NCI-H128 (cell line): Measurements from ENCODE around the gene SLC25A17.
"Not testable (repeated sequence)": the region's sequence is repeated elsewhere in the genome, so short reads cannot be mapped to it uniquely, and the experiment has no call there.

Experiments used
- DNase-seq: peaks from one replicate; lab custom pipeline; 2025; ENCODE audit not compliant: unreplicated experiment; lab: John Stamatoyannopoulos, UW

SLC25A17 gene

GRCh38 chr22:40818747-40819598, at the start of gene SLC25A17:
Gene SLC25A17 (minus strand): TSS chr22:40819346. CDS start chr22:40819248, 98 bp downstream.
- DNase-seq: peak; percentile 49

GRCh38 chr22:40868379-40868778, 49.2 kb upstream of the SLC25A17 start:
- not testable (repeated sequence) for DNase-seq

GRCh38 chr22:40867109-40867508, 48.0 kb upstream of the SLC25A17 start:
- DNase-seq: no peak

DNA sequence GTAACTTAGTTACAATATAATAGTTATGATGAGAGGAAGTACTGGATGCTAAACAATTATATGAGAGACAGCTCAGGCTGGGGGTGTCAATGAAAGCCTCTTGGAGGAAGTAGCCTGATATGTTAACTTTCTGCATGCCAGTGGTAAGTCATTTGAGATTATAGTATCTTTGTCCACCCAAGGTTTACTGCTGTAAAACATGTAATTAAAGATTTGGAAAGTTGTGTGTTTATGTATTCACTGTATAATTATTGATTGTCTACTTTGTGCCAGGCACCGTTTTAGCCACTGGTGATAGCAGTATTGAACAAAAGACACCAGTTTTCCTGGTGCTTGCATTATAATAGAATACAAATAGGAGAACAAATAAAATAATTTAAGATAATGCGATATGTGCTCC, 43.4 kb upstream of the SLC25A17 start:
- DNase-seq: no peak

GRCh38 chr22:40862013-40862412, 42.9 kb upstream of the SLC25A17 start, which contains the start of gene DNAJB7:
Gene DNAJB7 (minus strand): TSS chr22:40862113. CDS start chr22:40861994, 119 bp downstream.
- no peak for DNase-seq

DNA sequence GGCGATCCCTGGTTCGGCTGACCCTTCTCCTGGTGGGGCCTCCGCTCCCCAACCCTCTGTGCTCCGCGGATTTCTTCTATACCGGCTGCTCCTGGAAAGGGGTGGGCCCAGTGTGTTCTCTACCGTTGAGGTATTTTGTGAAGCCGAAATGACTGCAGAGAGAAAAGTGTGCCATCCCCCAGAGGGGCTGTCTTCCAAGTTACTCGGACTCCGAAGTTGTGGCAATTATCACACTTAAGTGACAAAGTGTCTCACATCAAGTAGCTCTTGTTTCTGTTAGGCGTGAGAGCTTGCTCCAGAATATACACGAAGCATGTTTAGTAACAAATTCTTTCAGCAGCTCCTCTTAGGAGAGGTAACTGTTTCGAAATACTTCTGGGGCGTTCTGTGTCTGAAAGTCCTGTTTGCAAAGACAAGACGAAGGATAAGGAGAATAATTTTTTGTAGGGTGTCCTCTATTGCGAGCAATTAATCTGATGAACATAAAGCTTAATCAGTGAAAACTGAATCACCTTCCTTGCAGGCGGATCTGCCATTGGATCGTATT, 38.2 kb upstream of the SLC25A17 start:
- DNase-seq: no peak

DNA sequence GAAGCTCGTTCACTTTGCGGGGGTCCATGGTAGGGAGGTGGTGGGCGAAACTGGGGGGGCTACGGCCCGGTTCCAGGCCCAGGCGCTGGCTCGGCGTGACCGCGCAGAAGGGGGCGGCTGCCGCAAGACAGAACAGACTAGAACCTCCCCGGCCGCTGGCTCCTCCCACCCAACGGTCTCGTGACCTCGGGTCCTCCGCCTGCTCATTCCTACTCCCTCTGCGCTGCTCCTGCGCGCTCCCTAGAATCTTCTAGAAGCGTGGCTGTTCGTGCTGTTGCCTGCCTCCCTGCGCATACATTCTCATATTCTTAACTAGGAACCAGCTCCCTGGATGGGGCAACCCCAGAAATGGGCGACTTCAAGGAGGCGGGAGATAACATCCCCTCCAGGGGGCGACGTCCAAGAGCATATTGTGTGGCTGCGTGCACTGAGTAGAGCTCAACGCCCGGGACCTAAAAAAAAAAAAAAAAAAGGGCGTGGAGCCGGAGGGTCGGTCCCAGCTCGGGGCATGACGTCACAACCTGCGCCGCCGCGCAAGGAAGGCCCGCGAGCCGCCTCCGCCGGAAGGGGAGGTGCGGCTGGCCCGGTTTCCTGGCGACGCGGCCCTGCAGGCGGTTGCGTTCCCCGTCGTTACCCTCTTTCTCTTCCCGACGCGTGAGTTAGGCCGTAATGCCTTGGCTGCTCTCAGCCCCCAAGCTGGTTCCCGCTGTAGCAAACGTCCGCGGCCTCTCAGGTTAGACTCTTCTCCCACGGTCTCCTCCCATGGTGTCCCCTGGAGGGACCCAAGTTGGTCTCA, 37.6 kb upstream of the SLC25A17 start, which contains the start of the genes ST13 and XPNPEP3:
ST13 (minus strand) TSS at position 127 of the 796 bp plus-strand sequence; CDS start at position 28, 99 bp downstream.
XPNPEP3 (plus strand) TSS at position 636 of the 796 bp plus-strand sequence; CDS start at position 670, 34 bp downstream.
- peak; percentile 83 for DNase-seq

DNA sequence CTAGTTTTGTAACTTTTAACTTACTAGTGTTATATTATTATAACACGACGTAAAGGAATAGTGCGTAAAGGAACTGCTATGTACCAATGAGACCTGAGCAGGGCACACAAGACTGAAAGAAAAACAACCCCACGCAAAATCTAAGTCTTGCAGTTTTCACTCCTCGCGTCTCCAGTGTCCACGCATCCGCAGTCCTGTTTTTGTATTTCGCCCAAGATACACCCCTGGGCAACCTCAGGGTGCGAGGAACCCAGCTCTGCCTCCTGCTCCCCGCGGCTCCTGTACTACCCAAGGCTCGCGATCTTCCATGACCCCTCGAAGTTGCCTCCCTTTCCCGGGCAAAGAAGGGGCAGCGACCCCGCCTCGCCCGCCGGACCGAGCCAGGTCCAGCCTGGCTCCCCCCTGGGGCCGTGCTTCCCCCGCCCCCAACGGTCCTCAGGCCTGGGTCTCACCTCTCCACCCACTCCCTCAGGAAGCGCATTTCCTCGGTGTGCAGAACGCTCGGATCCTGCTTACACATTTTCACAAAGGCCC, 36.9 kb upstream of the SLC25A17 start:
- DNase-seq: no peak

DNA sequence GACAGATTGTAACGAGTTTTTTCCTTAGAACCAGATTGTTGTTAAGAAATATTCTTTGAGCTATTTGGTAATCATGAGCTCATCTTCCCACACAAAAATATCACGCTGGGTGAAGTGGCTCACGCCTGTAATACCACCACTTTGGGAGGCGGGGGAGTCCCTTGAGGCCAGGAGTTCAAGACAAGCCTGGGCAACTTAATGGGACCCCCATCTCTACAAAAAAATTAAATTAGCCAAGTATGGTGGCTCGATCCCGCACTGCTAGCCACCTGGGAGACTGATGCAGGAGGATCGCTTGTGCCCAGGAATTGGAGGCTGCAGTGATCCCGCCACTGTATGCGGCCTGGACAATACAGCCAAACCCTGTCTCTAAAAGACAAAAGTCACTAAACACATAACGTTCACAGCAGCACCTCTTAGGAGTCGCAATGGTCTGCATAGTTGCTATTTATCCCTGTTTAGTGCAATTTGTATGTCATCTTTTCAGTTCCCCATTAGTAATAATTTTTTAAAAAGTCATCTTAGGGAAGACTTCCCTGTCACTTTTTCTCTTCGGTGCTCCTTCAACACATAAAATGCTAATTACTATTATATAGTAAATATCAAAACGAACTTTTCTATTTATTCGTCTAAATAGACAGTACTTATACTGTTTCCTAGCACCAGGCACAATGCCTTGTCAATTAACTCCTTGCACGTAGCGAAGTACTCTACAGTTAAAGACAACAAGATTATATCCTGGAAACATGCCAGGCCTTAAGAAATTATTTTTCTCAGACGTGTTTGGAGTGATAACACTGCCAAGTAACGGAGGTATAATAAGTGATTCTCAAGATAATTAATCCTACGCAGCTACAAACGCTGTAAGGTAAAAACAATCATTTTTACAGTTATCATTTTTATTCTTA, 36.2 kb upstream of the SLC25A17 start:
- DNase-seq: no peak

DNA sequence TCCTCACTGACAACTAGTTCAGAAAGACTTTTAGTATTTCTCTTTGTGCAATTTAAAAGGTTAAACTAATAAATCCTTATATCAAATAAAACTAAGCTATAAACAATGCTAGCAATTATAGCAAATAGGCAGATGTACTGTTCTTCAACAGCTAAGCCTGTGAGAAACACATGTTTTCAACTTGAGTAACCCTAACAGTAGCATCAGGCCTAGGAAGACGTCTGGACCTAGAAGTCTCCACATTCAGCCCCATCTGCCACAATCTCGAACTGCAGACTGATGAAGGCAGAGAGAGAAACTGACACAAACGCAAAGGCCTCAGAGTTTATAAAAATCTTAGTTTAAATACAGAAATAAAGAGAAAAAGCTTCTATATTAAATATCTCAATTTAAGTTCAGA, 34.8 kb upstream of the SLC25A17 start:
- DNase-seq: no peak

- DNase-seq: no peak
These were observed 34.2 kb upstream of the SLC25A17 start for GRCh38 chr22:40853333-40853732.

- not testable (repeated sequence) for DNase-seq
These were observed 26.7 kb upstream of the SLC25A17 start for GRCh38 chr22:40845816-40846215.

- no peak for DNase-seq
These were observed 25.8 kb upstream of the SLC25A17 start for GRCh38 chr22:40844951-40845350.

- DNase-seq: no peak
These were observed 19.3 kb upstream of the SLC25A17 start for GRCh38 chr22:40838486-40838885.

- DNase-seq: no peak
These were observed 15.5 kb upstream of the SLC25A17 start for GRCh38 chr22:40834619-40835018.

DNA sequence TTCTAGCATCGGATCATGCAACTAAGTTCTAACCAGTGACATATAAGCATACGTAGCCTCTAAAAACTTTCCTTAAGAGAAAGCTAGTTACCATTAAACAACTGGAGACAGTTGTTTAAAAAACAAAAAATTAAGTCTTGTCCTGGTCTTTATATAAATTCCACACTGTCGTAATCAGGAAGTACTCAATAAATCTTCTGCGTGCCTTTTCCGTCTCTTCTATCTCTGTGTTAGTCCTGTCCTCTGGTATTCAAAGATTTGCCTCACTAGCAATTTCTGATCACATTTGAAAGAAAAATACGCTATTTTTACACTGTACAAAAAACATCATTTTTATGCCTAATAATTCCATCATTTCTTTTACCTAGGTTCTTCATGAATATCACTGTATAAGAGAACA, 10.0 kb upstream of the SLC25A17 start:
- no peak for DNase-seq

DNA sequence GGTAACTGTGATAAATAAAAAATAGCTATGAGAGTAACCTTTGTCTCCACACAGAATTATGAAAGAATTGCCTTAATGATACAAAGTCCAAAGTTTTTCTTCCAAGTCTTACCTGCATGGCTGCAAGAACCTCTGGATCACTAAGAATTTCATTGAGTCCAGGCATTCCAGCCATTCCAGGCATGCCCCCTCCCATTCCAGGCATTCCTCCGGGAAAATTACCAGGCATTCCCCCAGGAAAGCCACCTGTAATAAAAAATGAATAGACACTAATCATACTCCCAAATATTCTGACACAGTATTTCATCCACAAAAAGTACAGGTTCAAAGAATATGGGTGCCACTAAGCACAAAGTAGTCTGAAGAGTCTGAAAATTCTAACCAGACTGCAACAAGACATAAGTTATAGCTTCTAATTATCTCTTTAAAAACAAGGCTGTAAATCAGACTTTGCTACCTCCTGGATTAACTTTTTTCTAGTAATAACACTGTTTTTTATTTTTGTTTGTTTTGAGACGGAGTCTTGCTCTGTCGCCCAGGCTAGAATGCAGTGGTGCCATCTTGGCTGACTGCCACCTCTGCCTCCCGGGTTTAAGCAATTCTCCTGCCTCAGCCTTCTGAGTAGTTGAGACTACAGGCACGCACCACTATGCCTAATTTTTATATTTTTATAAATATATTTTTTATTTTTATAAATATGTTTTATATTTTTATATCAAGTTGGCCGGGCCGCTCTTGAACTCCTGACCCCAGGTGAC, 8.0 kb upstream of the SLC25A17 start:
- no peak for DNase-seq

GRCh38 chr22:40826292-40826691, 7.1 kb upstream of the SLC25A17 start:
- not testable (repeated sequence) for DNase-seq

DNA sequence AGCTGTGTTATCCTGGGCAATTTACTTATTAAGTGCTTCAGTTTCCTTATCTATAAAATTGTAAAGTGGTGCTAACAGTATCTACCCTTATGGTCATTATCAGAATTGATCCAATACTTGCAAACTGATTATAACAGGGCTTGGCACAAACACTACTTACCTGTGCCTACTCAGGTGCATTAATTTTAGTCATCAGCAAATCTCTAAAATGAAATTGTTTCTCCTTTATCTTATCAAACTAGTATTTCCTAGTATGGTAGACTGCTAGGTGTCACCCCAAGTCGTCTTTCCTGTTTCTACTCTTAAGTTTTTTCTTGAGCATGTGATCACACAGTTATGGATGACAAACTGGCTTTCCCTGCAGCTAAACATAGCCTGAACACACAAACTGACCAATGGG, 4.3 kb upstream of the SLC25A17 start:
- no peak for DNase-seq
